ENCODE results near the gene RIPOR3.

- no peak for TF ChIP-seq HSF4 (CRISPR knock-in tag; IDR thresholded peaks at IDR 0.05; ENCODE audit: borderline replicate concordance)
- no peak for TF ChIP-seq ZNF512 (tag; IDR thresholded peaks at IDR 0.05)
- no peak for TF ChIP-seq EZH2 (IDR thresholded peaks at IDR 0.05; ENCODE audit: borderline replicate concordance, low read depth, low read length)
- no peak for TF ChIP-seq CTCF (IDR thresholded peaks at IDR 0.05 in 2 of 3, conservative IDR thresholded peaks at IDR 0.05 in 1 of 3; ENCODE audit: insufficient read depth in 2 of 3, low read depth in 1 of 3, low read length in 3 of 3)
- no peak for TF ChIP-seq ZBED1 (IDR thresholded peaks at IDR 0.05)
- no peak for TF ChIP-seq ZBTB1 (CRISPR knock-in tag; IDR thresholded peaks at IDR 0.05; ENCODE audit: borderline replicate concordance, low read depth)
- TF ChIP-seq TAF7 (tag; IDR thresholded peaks at IDR 0.05) = no peak
- no peak for TF ChIP-seq TRIM28 (IDR thresholded peaks at IDR 0.05)
- TF ChIP-seq TEAD2 (tag; IDR thresholded peaks at IDR 0.05) = no peak
Observed at GRCh38 chr20:50708845-50709635, 17.7 kb upstream of the RIPOR3 start.

Measured in K562 (cell line).